HL-60 (cell line): ENCODE results near the gene TARS2.

Experiments used
- POLR2AphosphoS5 ChIP-seq: IDR thresholded peaks from 2 replicates; pipeline ENCODE4 v1.6.1; 2012; ENCODE audit warnings: low read depth
- TF ChIP-seq, protein P1 (sequence below): IDR thresholded peaks from one replicate; pipeline ENCODE4 v1.5.1; 2011; ENCODE audit warnings: low read length, control low read depth, inconsistent platforms; ENCODE audit not compliant: insufficient read depth

DNA sequence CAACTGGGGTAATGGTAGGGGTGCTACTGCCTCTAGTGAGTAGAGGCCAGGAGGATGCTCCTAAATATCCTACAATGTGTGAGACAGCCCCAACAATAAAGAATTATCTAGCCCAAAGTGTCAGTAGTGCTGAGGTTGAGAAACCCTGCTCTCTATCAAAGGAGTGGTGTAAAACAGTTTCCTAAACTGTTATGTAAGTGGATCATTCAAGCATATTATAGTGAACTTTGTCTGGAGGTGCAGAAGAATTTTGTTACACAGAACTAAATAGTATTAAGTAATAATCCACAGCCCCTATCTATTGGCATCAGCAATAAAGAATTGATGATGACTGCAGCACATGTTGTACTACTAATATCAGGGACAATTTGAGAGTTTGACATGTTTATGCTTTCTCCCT lies 20.3 kb upstream of the TARS2 start:
- TF ChIP-seq, protein P1, sequence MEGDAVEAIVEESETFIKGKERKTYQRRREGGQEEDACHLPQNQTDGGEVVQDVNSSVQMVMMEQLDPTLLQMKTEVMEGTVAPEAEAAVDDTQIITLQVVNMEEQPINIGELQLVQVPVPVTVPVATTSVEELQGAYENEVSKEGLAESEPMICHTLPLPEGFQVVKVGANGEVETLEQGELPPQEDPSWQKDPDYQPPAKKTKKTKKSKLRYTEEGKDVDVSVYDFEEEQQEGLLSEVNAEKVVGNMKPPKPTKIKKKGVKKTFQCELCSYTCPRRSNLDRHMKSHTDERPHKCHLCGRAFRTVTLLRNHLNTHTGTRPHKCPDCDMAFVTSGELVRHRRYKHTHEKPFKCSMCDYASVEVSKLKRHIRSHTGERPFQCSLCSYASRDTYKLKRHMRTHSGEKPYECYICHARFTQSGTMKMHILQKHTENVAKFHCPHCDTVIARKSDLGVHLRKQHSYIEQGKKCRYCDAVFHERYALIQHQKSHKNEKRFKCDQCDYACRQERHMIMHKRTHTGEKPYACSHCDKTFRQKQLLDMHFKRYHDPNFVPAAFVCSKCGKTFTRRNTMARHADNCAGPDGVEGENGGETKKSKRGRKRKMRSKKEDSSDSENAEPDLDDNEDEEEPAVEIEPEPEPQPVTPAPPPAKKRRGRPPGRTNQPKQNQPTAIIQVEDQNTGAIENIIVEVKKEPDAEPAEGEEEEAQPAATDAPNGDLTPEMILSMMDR: no peak
- TF ChIP-seq POLR2AphosphoS5: no peak
